Suprapubic skin (tissue), 4 donors: ENCODE data around the gene REP15. TPM values are rescaled to one million over a fixed set of nuclear protein-coding genes. Genes with fewer than 3 reads are reported as not detected.
"Not testable (repeated sequence)": the region's sequence is repeated elsewhere in the genome, so short reads cannot be mapped to it uniquely, and the experiment has no call there.

Source experiments
- DNase-seq, 2 donors: peaks; one replicate each; pipeline ENCODE4 v3.0.0-alpha.2; 2019; ENCODE audit warnings: low spot score in 2 of 2
- H3K27ac ChIP-seq: fragments of 200-600 bp; sonication (generic); one replicate; pipeline ENCODE4 v1.5.1; 2019
- H3K27me3 ChIP-seq: fragments of 200-600 bp; sonication (generic); one replicate; pipeline ENCODE4 v1.5.1; 2019
- H3K36me3 ChIP-seq: fragments of 200-600 bp; sonication (generic); one replicate; pipeline ENCODE4 v1.5.1; 2019
- H3K4me1 ChIP-seq: fragments of 200-600 bp; sonication (generic); one replicate; pipeline ENCODE4 v1.5.1; 2019
- H3K4me3 ChIP-seq: fragments of 200-600 bp; sonication (generic); one replicate; pipeline ENCODE4 v1.5.1; 2019; ENCODE audit warnings: mild to moderate bottlenecking
- H3K9me3 ChIP-seq: fragments of 200-600 bp; sonication (generic); one replicate; pipeline ENCODE4 v1.5.1; 2019
- CTCF ChIP-seq, 2 donors: fragments of 200-600 bp in 1 of 2; fragments of 450-650 bp in 1 of 2; sonication (generic) in 1 of 2; IDR thresholded peaks; one replicate each; pipeline ENCODE4 v1.5.1; 2016 to 2019; ENCODE audit warnings: antibody characterized with exemption in 2 of 2, mild to moderate bottlenecking in 1 of 2, moderate library complexity in 1 of 2
- EP300 ChIP-seq: sonication (generic); formaldehyde crosslinking; IDR thresholded peaks from one replicate; pipeline ENCODE4 v1.6.1; 2017; ENCODE audit warnings: antibody characterized with exemption
- POLR2A ChIP-seq, 2 donors: fragments of 450-650 bp; IDR thresholded peaks; one replicate each; pipeline ENCODE4 v1.6.1; 2017; ENCODE audit warnings: antibody characterized with exemption in 2 of 2, mild to moderate bottlenecking in 2 of 2, moderate library complexity in 2 of 2
- POLR2AphosphoS5 ChIP-seq, 3 donors: sonication (generic); formaldehyde crosslinking; IDR thresholded peaks; one replicate each; pipeline ENCODE4 v1.6.1; 2017; ENCODE audit warnings: antibody characterized with exemption in 3 of 3
- WGBS: methylation state at CpG from one replicate; pipeline ENCODE4 v1.1.5; 2018; 5-methylcytosine and 5-hydroxymethylcytosine counted together
- total RNA-seq, 4 donors: library from RNA; depleted of rRNA; stranded (reverse); fragments of >200 nt; gene quantifications; one replicate each; pipeline ENCODE4 v1.1.0, GENCODE V29; 2016

Gene REP15, protein sequence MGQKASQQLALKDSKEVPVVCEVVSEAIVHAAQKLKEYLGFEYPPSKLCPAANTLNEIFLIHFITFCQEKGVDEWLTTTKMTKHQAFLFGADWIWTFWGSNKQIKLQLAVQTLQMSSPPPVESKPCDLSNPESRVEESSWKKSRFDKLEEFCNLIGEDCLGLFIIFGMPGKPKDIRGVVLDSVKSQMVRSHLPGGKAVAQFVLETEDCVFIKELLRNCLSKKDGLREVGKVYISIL
- 1 to 10 TPM in 3 of 4 donors, under 1 TPM in 1; 0.99 to 2.1 (median 1.5) TPM for total RNA-seq

- Histone ChIP-seq H3K9me3 (no peaks in the 10 kb centered on the region), H3K4me3 (no peak within 1 kb of the TSS), H3K27me3 (no peaks in the 10 kb centered on the region), H3K4me1 (no peaks in the 10 kb centered on the region), H3K27ac (no peak within 1 kb of the TSS), H3K36me3 (peaks cover 43% of the 10 kb centered on the region)
- TF ChIP-seq CTCF (IDR thresholded peaks at IDR 0.05) (no peak), POLR2AphosphoS5 (IDR thresholded peaks at IDR 0.05) (no peak), POLR2A (IDR thresholded peaks at IDR 0.05) (no peak), EP300 (no peak)
- WGBS = 79% methylated on average over 5 of the region's 5 CpGs
- DNase-seq = no peak
Observed at GRCh38 chr12:27696293-27696652, at the start of gene REP15. Gene REP15, plus strand, starts transcription at chr12:27696447. Its CDS starts 116 bp downstream, at chr12:27696563.

- TF ChIP-seq EP300 = no peak
- no peak for TF ChIP-seq POLR2A (IDR thresholded peaks at IDR 0.05)
- TF ChIP-seq POLR2AphosphoS5 (IDR thresholded peaks at IDR 0.05) = no peak
- no peak for TF ChIP-seq CTCF (IDR thresholded peaks at IDR 0.05)
- H3K27me3 ChIP-seq = no peaks in the 10 kb centered on the region
- H3K9me3 ChIP-seq = no peaks in the 10 kb centered on the region
- no peak for DNase-seq
- H3K4me1 ChIP-seq = no peaks in the 10 kb centered on the region
- no peak overlapping the region for H3K27ac ChIP-seq
- H3K36me3 ChIP-seq = peaks cover 13% of the 10 kb centered on the region
- 93% methylated on average over 1 of the region's 1 CpG for WGBS
- H3K4me3 ChIP-seq = no peak overlapping the region
Observed at GRCh38 chr12:27650011-27650410, 46.2 kb upstream of the REP15 start.

DNA sequence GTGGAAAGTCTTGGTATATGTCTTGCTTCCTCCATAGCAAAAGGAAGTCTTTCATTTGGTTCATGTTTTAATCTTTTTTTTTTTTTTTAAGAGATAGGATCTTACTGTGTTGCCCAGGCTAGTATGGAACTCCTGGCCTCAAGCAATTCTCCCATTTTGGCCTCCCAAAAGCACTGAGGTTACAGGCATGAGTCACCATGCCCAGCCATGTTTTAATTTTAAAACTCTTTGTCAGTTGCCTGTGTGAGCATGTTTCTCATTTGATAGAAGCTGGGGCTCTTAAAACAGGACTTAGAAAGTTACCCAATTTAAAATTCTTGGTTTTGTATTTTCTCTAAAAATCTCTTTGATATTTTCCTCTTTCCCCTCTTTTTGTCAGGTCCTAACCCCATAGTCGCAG, 45.0 kb upstream of the REP15 start:
- TF ChIP-seq CTCF (IDR thresholded peaks at IDR 0.05) = no peak
- H3K4me3 ChIP-seq = no peak overlapping the region
- H3K4me1 ChIP-seq = no peaks in the 10 kb centered on the region
- DNase-seq = no peak
- H3K9me3 ChIP-seq = no peaks in the 10 kb centered on the region
- 63% methylated on average over 1 of the region's 1 CpG for WGBS
- no peak overlapping the region for H3K27ac ChIP-seq
- peaks cover 7% of the 10 kb centered on the region for H3K36me3 ChIP-seq
- H3K27me3 ChIP-seq = no peaks in the 10 kb centered on the region

DNA sequence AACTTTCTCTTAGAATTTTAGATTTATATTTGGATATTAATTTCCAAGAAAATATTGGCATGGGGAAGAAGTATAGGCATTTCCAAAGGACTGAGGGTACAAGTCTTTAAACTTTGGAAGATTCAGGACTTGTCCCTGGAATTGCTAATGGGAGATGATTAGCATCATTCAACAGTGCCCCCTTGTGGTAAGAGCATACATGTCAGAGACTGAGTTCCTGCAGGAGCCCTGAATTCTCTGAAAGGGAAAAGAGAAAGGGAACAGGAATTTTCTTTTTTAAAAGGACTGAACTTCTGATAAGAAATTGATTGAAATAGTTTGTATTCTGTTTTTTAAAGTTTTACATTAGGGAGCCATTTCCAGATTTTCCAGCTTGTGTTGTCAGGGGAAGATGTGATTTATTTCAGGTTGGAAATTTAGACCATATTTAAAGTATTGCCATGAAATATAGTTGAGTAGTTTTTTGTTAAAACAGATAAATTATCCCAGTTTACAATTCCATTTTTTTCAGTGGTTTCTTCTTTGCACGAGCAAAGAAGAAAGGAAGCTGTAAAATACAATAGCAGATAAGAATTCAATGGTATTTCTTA, 44.0 kb upstream of the REP15 start:
- no peaks in the 10 kb centered on the region for H3K27me3 ChIP-seq
- no peak overlapping the region for H3K4me3 ChIP-seq
- no peaks in the 10 kb centered on the region for H3K9me3 ChIP-seq
- WGBS = 34% methylated on average over 1 of the region's 1 CpG
- TF ChIP-seq POLR2AphosphoS5 (IDR thresholded peaks at IDR 0.05) (no peak), CTCF (IDR thresholded peaks at IDR 0.05) (peak; percentile 74 to 85)
- no peak for DNase-seq
- no peak overlapping the region for H3K27ac ChIP-seq
- H3K36me3 ChIP-seq = peaks cover 8% of the 10 kb centered on the region
- H3K4me1 ChIP-seq = no peaks in the 10 kb centered on the region

- no peaks in the 10 kb centered on the region for H3K4me1 ChIP-seq
- TF ChIP-seq POLR2A (IDR thresholded peaks at IDR 0.05) (no peak), EP300 (no peak), POLR2AphosphoS5 (IDR thresholded peaks at IDR 0.05) (no peak), CTCF (IDR thresholded peaks at IDR 0.05) (no peak)
- H3K4me3 ChIP-seq = no peak overlapping the region
- H3K27me3 ChIP-seq = no peaks in the 10 kb centered on the region
- DNase-seq = no peak
- H3K9me3 ChIP-seq = no peaks in the 10 kb centered on the region
- H3K36me3 ChIP-seq = peaks cover 17% of the 10 kb centered on the region
- no peak overlapping the region for H3K27ac ChIP-seq
Observed at GRCh38 chr12:27653661-27654060, 42.6 kb upstream of the REP15 start.

- not testable (repeated sequence) for H3K27ac ChIP-seq, H3K4me1 ChIP-seq, H3K9me3 ChIP-seq, H3K4me3 ChIP-seq, H3K27me3 ChIP-seq, DNase-seq
- WGBS = 83% methylated on average over 3 of the region's 3 CpGs
- peaks cover 25% of the 10 kb centered on the region for H3K36me3 ChIP-seq
Observed at GRCh38 chr12:27655476-27655875, 40.8 kb upstream of the REP15 start.
